Ishikawa (cell line): ENCODE data around the gene KCNC2.

Source experiments
- CEBPB ChIP-seq: IDR thresholded peaks from 2 replicates; pipeline ENCODE4 v1.6.1; 2012
- CREB1 ChIP-seq: IDR thresholded peaks from 2 replicates; pipeline ENCODE4 v1.6.1; 2012; ENCODE audit warnings: low read depth
- EGR1 ChIP-seq: IDR thresholded peaks from 2 replicates; pipeline ENCODE4 v1.6.1; 2012
- EP300 ChIP-seq: IDR thresholded peaks from 2 replicates; pipeline ENCODE4 v1.6.1; 2012; ENCODE audit warnings: borderline replicate concordance
- FOXM1 ChIP-seq: IDR thresholded peaks from 2 replicates; pipeline ENCODE4 v1.6.1; 2012; ENCODE audit warnings: low read depth, borderline replicate concordance
- MAX ChIP-seq: IDR thresholded peaks from 2 replicates; pipeline ENCODE4 v1.6.1; 2012
- NFIC ChIP-seq: IDR thresholded peaks from 2 replicates; pipeline ENCODE4 v1.6.1; 2012
- RAD21 ChIP-seq: IDR thresholded peaks from 2 replicates; pipeline ENCODE4 v1.6.1; 2012; ENCODE audit warnings: low read depth
- REST ChIP-seq: IDR thresholded peaks from 2 replicates; pipeline ENCODE4 v1.6.1; 2012; ENCODE audit warnings: low read depth, mild to moderate bottlenecking
- TAF1 ChIP-seq: IDR thresholded peaks from 2 replicates; pipeline ENCODE4 v1.6.1; 2012; ENCODE audit warnings: low read depth, mild to moderate bottlenecking
- TCF12 ChIP-seq: IDR thresholded peaks from 2 replicates; pipeline ENCODE4 v1.6.1; 2012; ENCODE audit warnings: low read depth
- TEAD4 ChIP-seq: IDR thresholded peaks from 2 replicates; pipeline ENCODE4 v1.6.1; 2012
- USF1 ChIP-seq: IDR thresholded peaks from 2 replicates; pipeline ENCODE4 v1.6.1; 2012
- YY1 ChIP-seq: IDR thresholded peaks from 2 replicates; pipeline ENCODE4 v1.6.1; 2012; ENCODE audit warnings: low read depth
- ZBTB7A ChIP-seq: IDR thresholded peaks from 2 replicates; pipeline ENCODE4 v1.6.1; 2012; ENCODE audit warnings: low read depth

The KCNC2 gene

GRCh38 chr12:75184516-75184915 lies 25.1 kb downstream of the KCNC2 start:
- TF ChIP-seq FOXM1 = no peak
- TF ChIP-seq NFIC = no peak

- no peak for TF ChIP-seq TAF1
- TF ChIP-seq NFIC = no peak
- TF ChIP-seq EGR1 = no peak
- TF ChIP-seq RAD21 = no peak
- TF ChIP-seq USF1 = no peak
- no peak for TF ChIP-seq MAX
- TF ChIP-seq TCF12 = no peak
- TF ChIP-seq YY1 = no peak
- TF ChIP-seq EP300 = no peak
- TF ChIP-seq ZBTB7A = no peak
- TF ChIP-seq FOXM1 = no peak
- TF ChIP-seq CEBPB = no peak
- no peak for TF ChIP-seq REST
- no peak for TF ChIP-seq TEAD4
- no peak for TF ChIP-seq CREB1
Measured at GRCh38 chr12:75183967-75184366, 25.7 kb downstream of the KCNC2 start.

GRCh38 chr12:75177997-75178396 lies 31.6 kb downstream of the KCNC2 start:
- TF ChIP-seq EP300 (peak; percentile 24; the same call in 1 of the 2 replicates), USF1 (no peak)

- no peak for TF ChIP-seq EGR1
- no peak for TF ChIP-seq ZBTB7A
- no peak for TF ChIP-seq RAD21
- no peak for TF ChIP-seq EP300
- TF ChIP-seq TAF1 = no peak
- no peak for TF ChIP-seq REST
Measured at GRCh38 chr12:75172611-75173010, 37.0 kb downstream of the KCNC2 start.

- TF ChIP-seq CREB1 (no peak), ZBTB7A (no peak), MAX (no peak), RAD21 (no peak), TCF12 (no peak), TEAD4 (no peak), EP300 (no peak), NFIC (no peak), REST (no peak), YY1 (no peak), CEBPB (no peak), EGR1 (no peak), USF1 (no peak), FOXM1 (no peak), TAF1 (no peak)
Measured at GRCh38 chr12:75170640-75171185, 38.9 kb downstream of the KCNC2 start.
